HUES64 (cell line): ENCODE data around the gene ST8SIA5.

Experiments used
- H3K27ac ChIP-seq: 2 replicates; pipeline ENCODE4 v1.7.0; 2013; ENCODE audit warnings: low read depth, low read length, inconsistent platforms
- H3K27me3 ChIP-seq: 2 replicates; pipeline ENCODE4 v1.6.1; 2013; ENCODE audit warnings: mild to moderate bottlenecking, low read length; ENCODE audit not compliant: insufficient read depth
- H3K36me3 ChIP-seq: 2 replicates; pipeline ENCODE4 v1.6.1; 2013; ENCODE audit warnings: mild to moderate bottlenecking, low read length; ENCODE audit not compliant: insufficient read depth
- H3K4me1 ChIP-seq: 2 replicates; pipeline ENCODE4 v1.6.1; 2013; ENCODE audit warnings: mild to moderate bottlenecking, low read length, moderate library complexity; ENCODE audit not compliant: insufficient read depth
- H3K4me3 ChIP-seq: 2 replicates; pipeline ENCODE4 v1.5.1; 2013; ENCODE audit warnings: mild to moderate bottlenecking, low read length, moderate library complexity
- H3K9ac ChIP-seq: 2 replicates; pipeline ENCODE4 v1.6.1; 2013; ENCODE audit warnings: mild to moderate bottlenecking, low read depth, low read length
- H3K9me3 ChIP-seq: 2 replicates; pipeline ENCODE4 v1.6.1; 2013; ENCODE audit warnings: low read depth, low read length; ENCODE audit not compliant: insufficient read depth
- WGBS: fragments of 150-250, 120-280 bp; methylation state at CpG from one replicate; pipeline ENCODE4 v1.1.7; 2013; ENCODE audit warnings: missing lambda C conversion rate; 5-methylcytosine and 5-hydroxymethylcytosine counted together

Gene ST8SIA5

GRCh38 chr18:46723856-46724415 is 32.9 kb downstream of the ST8SIA5 start:
- H3K27ac ChIP-seq: no peak overlapping the region
- no peaks in the 10 kb centered on the region for H3K27me3 ChIP-seq
- no peak overlapping the region for H3K9ac ChIP-seq
- H3K9me3 ChIP-seq: no peaks in the 10 kb centered on the region
- WGBS: 89% methylated on average over 4 of the region's 4 CpGs
- no peak overlapping the region for H3K4me3 ChIP-seq
- H3K4me1 ChIP-seq: no peaks in the 10 kb centered on the region; the same call in 1 of the 2 replicates
- H3K36me3 ChIP-seq: no peaks in the 10 kb centered on the region

GRCh38 chr18:46722051-46722450 is 34.8 kb downstream of the ST8SIA5 start:
- Histone ChIP-seq H3K36me3 (no peaks in the 10 kb centered on the region), H3K27ac (no peak overlapping the region), H3K27me3 (no peaks in the 10 kb centered on the region), H3K9me3 (no peaks in the 10 kb centered on the region), H3K4me1 (no peaks in the 10 kb centered on the region; the same call in 1 of the 2 replicates), H3K9ac (no peak overlapping the region), H3K4me3 (no peak overlapping the region)
- 85% methylated on average over 5 of the region's 5 CpGs for WGBS

GRCh38 chr18:46721331-46721730 is 35.5 kb downstream of the ST8SIA5 start:
- H3K9ac ChIP-seq: no peak overlapping the region
- H3K4me1 ChIP-seq: no peaks in the 10 kb centered on the region; the same call in 1 of the 2 replicates
- WGBS: 94% methylated on average over 8 of the region's 8 CpGs
- no peak overlapping the region for H3K4me3 ChIP-seq
- H3K9me3 ChIP-seq: no peaks in the 10 kb centered on the region
- no peaks in the 10 kb centered on the region for H3K36me3 ChIP-seq
- H3K27ac ChIP-seq: no peak overlapping the region
- H3K27me3 ChIP-seq: no peaks in the 10 kb centered on the region

GRCh38 chr18:46720521-46720920 is 36.3 kb downstream of the ST8SIA5 start:
- no peaks in the 10 kb centered on the region for H3K36me3 ChIP-seq
- H3K27me3 ChIP-seq: no peaks in the 10 kb centered on the region
- 91% methylated on average over 3 of the region's 3 CpGs for WGBS
- H3K27ac ChIP-seq: no peak overlapping the region
- H3K9ac ChIP-seq: no peak overlapping the region
- no peaks in the 10 kb centered on the region; the same call in 1 of the 2 replicates for H3K4me1 ChIP-seq
- no peak overlapping the region for H3K4me3 ChIP-seq
- no peaks in the 10 kb centered on the region for H3K9me3 ChIP-seq

- WGBS: 72% methylated on average over 7 of the region's 7 CpGs
- no peaks in the 10 kb centered on the region for H3K27me3 ChIP-seq
- H3K9ac ChIP-seq: no peak overlapping the region
- H3K27ac ChIP-seq: no peak overlapping the region
- H3K4me3 ChIP-seq: no peak overlapping the region
- H3K4me1 ChIP-seq: no peaks in the 10 kb centered on the region; the same call in none of the 2 replicates
- no peaks in the 10 kb centered on the region for H3K36me3 ChIP-seq
- no peaks in the 10 kb centered on the region for H3K9me3 ChIP-seq
These were observed 36.8 kb downstream of the ST8SIA5 start for GRCh38 chr18:46720092-46720491.

- no peaks in the 10 kb centered on the region; the same call in none of the 2 replicates for H3K4me1 ChIP-seq
- 77% methylated on average over 5 of the region's 5 CpGs for WGBS
- H3K9ac ChIP-seq: no peak overlapping the region
- H3K36me3 ChIP-seq: no peaks in the 10 kb centered on the region
- H3K27me3 ChIP-seq: no peaks in the 10 kb centered on the region
- H3K27ac ChIP-seq: no peak overlapping the region
- no peaks in the 10 kb centered on the region for H3K9me3 ChIP-seq
- H3K4me3 ChIP-seq: no peak overlapping the region
These were observed 37.5 kb downstream of the ST8SIA5 start for GRCh38 chr18:46719388-46719787.

GRCh38 chr18:46718501-46719341 is 38.1 kb downstream of the ST8SIA5 start:
- no peak overlapping the region for H3K4me3 ChIP-seq
- H3K27ac ChIP-seq: no peak overlapping the region
- WGBS: 65% methylated on average over 10 of the region's 10 CpGs

GRCh38 chr18:46716827-46717226 is 40.0 kb downstream of the ST8SIA5 start:
- no peak overlapping the region for H3K9ac ChIP-seq
- no peaks in the 10 kb centered on the region; the same call in none of the 2 replicates for H3K4me1 ChIP-seq
- H3K4me3 ChIP-seq: no peak overlapping the region
- no peak overlapping the region for H3K27ac ChIP-seq
- H3K27me3 ChIP-seq: 0 out of 2 replicates have a peak, but pooled peaks cover 6% of the 10 kb centered on the region
- no peaks in the 10 kb centered on the region for H3K9me3 ChIP-seq
- H3K36me3 ChIP-seq: no peaks in the 10 kb centered on the region
- 93% methylated on average over 2 of the region's 2 CpGs for whole genome bisulfite sequencing

More at GRCh38 chr18:46718501-46719341, 38.1 kb downstream of the ST8SIA5 start:
- H3K9ac ChIP-seq: no peak overlapping the region
- H3K27me3 ChIP-seq: 0 out of 2 replicates have a peak, but pooled peaks cover 6% of the 10 kb centered on the region
- H3K9me3 ChIP-seq: no peaks in the 10 kb centered on the region
- H3K4me1 ChIP-seq: no peaks in the 10 kb centered on the region; the same call in none of the 2 replicates
- H3K36me3 ChIP-seq: no peaks in the 10 kb centered on the region

GRCh38 chr18:46716336-46716735 is 40.5 kb downstream of the ST8SIA5 start:
- Histone ChIP-seq H3K4me3 (no peak overlapping the region), H3K9ac (no peak overlapping the region), H3K36me3 (no peaks in the 10 kb centered on the region), H3K4me1 (no peaks in the 10 kb centered on the region; the same call in none of the 2 replicates), H3K27me3 (0 out of 2 replicates have a peak, but pooled peaks cover 6% of the 10 kb centered on the region), H3K9me3 (no peaks in the 10 kb centered on the region), H3K27ac (no peak overlapping the region)
- 96% methylated on average over 5 of the region's 5 CpGs for WGBS

GRCh38 chr18:46715062-46715461 is 41.8 kb downstream of the ST8SIA5 start:
- Histone ChIP-seq H3K4me1 (no peaks in the 10 kb centered on the region; the same call in none of the 2 replicates), H3K4me3 (no peak overlapping the region)

GRCh38 chr18:46712406-46712805 is 44.4 kb downstream of the ST8SIA5 start:
- H3K9ac ChIP-seq: no peak overlapping the region
- 0 out of 2 replicates have a peak, but pooled peaks cover 6% of the 10 kb centered on the region for H3K27me3 ChIP-seq
- WGBS: 74% methylated on average over 5 of the region's 5 CpGs
- H3K9me3 ChIP-seq: no peaks in the 10 kb centered on the region
- H3K4me3 ChIP-seq: no peak overlapping the region
- no peak overlapping the region for H3K27ac ChIP-seq
- H3K36me3 ChIP-seq: no peaks in the 10 kb centered on the region
- no peaks in the 10 kb centered on the region; the same call in 1 of the 2 replicates for H3K4me1 ChIP-seq

More at GRCh38 chr18:46715062-46715461, 41.8 kb downstream of the ST8SIA5 start:
- Histone ChIP-seq H3K9me3 (no peaks in the 10 kb centered on the region), H3K36me3 (no peaks in the 10 kb centered on the region), H3K27me3 (0 out of 2 replicates have a peak, but pooled peaks cover 6% of the 10 kb centered on the region), H3K27ac (no peak overlapping the region), H3K9ac (no peak overlapping the region)
- 28% methylated on average over 5 of the region's 5 CpGs for WGBS
